Measurements from ENCODE around the gene MAFG. TPM values are rescaled to one million over a fixed set of nuclear protein-coding genes. Genes with fewer than 3 reads are reported as not detected.

MAFG gene
- total and polyA plus RNA-seq, 2 of the 13 experiments (the other 11 are each of a cell fraction or from before 2014, with no cell fraction given) = 14.5 to 20.0 TPM

DNA sequence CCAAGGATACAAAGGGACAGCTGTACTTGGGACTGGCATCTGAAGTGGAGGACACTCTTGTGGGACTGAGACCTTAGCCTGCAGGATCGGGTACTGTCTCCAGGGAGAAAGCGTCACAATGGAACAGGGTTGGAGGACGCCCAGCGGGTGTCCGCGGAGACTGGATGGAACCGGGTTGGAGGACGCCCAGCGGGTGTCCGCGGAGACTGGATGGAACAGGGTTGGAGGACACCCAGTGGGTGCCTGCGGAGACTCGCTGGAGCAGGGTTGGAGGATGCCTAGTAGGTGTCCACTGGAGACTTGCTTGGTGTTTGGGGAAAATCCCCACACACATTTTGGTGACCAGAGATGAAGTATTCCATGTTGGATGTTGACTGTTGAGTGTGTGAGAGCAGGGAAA lies 19.7 kb upstream of the MAFG start, which contains the start of gene MYADML2:
Gene MYADML2 (minus strand): TSS at position 45 of the 400 bp plus-strand sequence. CDS start 5,492 bp downstream, outside the sequence.
- H3K9ac ChIP-seq (ENCODE audit: insufficient read depth, low read depth, low read length) = no peak within 1 kb of the TSS
- no peaks in the 10 kb centered on the region for H4K20me1 ChIP-seq (ENCODE audit: insufficient read depth, low read length)
- peaks cover 41% of the 10 kb centered on the region for H3K4me1 ChIP-seq (ENCODE audit: insufficient read depth, low read length)
- in situ Hi-C loops (cut with HindIII; ENCODE audit: extremely low pct_ligation_motif_present, low pct_unique_long_range_greater_than_20kb) (no loop called here), intact Hi-C loops (cut with micrococcal nuclease; ENCODE audit: unreplicated experiment) (no loop called here)
- 71% methylated on average over 12 of the region's 13 CpGs for WGBS (ENCODE audit: low lambda C conversion rate)
- no peaks in the 10 kb centered on the region for H3K36me3 ChIP-seq (replicated peaks in 1 of 2; ENCODE audit: control insufficient read depth in 1 of 2, insufficient read depth in 2 of 2, low read length in 2 of 2)
- FAIRE-seq (no peak), ATAC-seq (no peak), DNase-seq (ENCODE audit: low spot score) (no peak)
- CTCF ChIA-PET (ENCODE audit: low intra/inter-chr PET ratio, low total read pairs) = no interaction called here
- BruUV-seq (replicated peaks) = no TSS peak
- POLR2A ChIA-PET = interaction anchor here (1.1 to 1.4 kb wide), 3 partner anchors 9 to 75 kb away, joined by 3 to 4 read pairs (median 4); partner anchors contain the start of gene CENPX
- H3K4me2 ChIP-seq (ENCODE audit: low read depth, low read length) = no peak within 1 kb of the TSS
- no peak within 1 kb of the TSS for H3K4me3 ChIP-seq (replicated peaks in 1 of 3; ENCODE audit: insufficient read depth in 1 of 3, low read depth in 2 of 3, low read length in 3 of 3)
- no peak within 1 kb of the TSS for H3K27ac ChIP-seq (ENCODE audit: extremely low read length, insufficient read depth, low read length)
- H2AFZ ChIP-seq (ENCODE audit: low read length) = no peak within 1 kb of the TSS
- H3K27me3 ChIP-seq (ENCODE audit: control insufficient read depth in 1 of 2, insufficient read depth in 2 of 2, low read length in 2 of 2) = 0 out of 5 replicates have a peak, but pooled peaks cover 0 to 3% of the 10 kb centered on the region in 2 experiments
- H3K79me2 ChIP-seq (ENCODE audit: insufficient read depth, low read length) = no peaks in the 10 kb centered on the region
- H3K9me3 ChIP-seq (ENCODE audit: low read length) = no peaks in the 10 kb centered on the region
- TF ChIP-seq REL (CRISPR knock-in tag; conservative IDR thresholded peaks at IDR 0.05) (no peak), SSRP1 (CRISPR knock-in tag; IDR thresholded peaks at IDR 0.05) (0 out of 2 replicates have a peak, but pooled peaks have one; percentile 60), ZNF30 (CRISPR knock-in tag; IDR thresholded peaks at IDR 0.05) (no peak), HNRNPH1 (optimal IDR thresholded peaks at IDR 0.05; ENCODE audit: low read depth, low read length) (no peak), MTF1 (CRISPR knock-in tag; IDR thresholded peaks at IDR 0.05) (no peak), EEA1 (CRISPR knock-in tag; IDR thresholded peaks at IDR 0.05; ENCODE audit: borderline replicate concordance) (no peak), ZIK1 (CRISPR knock-in tag; IDR thresholded peaks at IDR 0.05; ENCODE audit: borderline replicate concordance, low read depth) (no peak), PHF5A (CRISPR knock-in tag; IDR thresholded peaks at IDR 0.05; ENCODE audit: low read depth, unreplicated experiment) (no peak), ZNF790 (CRISPR knock-in tag; IDR thresholded peaks at IDR 0.05; ENCODE audit: borderline replicate concordance) (no peak), NR3C1 (CRISPR knock-in tag; IDR thresholded peaks at IDR 0.05) (no peak), IRF2 (CRISPR knock-in tag; IDR thresholded peaks at IDR 0.05) (no peak), ZNF841 (CRISPR knock-in tag; IDR thresholded peaks at IDR 0.05; ENCODE audit: borderline replicate concordance) (no peak), MAF1 (CRISPR knock-in tag; IDR thresholded peaks at IDR 0.05; ENCODE audit: borderline replicate concordance) (no peak), ZNF432 (CRISPR knock-in tag; IDR thresholded peaks at IDR 0.05; ENCODE audit: borderline replicate concordance) (no peak)
- TF ChIP-seq, protein P1, sequence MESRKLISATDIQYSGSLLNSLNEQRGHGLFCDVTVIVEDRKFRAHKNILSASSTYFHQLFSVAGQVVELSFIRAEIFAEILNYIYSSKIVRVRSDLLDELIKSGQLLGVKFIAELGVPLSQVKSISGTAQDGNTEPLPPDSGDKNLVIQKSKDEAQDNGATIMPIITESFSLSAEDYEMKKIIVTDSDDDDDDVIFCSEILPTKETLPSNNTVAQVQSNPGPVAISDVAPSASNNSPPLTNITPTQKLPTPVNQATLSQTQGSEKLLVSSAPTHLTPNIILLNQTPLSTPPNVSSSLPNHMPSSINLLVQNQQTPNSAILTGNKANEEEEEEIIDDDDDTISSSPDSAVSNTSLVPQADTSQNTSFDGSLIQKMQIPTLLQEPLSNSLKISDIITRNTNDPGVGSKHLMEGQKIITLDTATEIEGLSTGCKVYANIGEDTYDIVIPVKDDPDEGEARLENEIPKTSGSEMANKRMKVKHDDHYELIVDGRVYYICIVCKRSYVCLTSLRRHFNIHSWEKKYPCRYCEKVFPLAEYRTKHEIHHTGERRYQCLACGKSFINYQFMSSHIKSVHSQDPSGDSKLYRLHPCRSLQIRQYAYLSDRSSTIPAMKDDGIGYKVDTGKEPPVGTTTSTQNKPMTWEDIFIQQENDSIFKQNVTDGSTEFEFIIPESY (CRISPR knock-in tag; IDR thresholded peaks at IDR 0.05) = peak; percentile 53; the same call in 1 of the 2 replicates
- TF ChIP-seq, protein P2, sequence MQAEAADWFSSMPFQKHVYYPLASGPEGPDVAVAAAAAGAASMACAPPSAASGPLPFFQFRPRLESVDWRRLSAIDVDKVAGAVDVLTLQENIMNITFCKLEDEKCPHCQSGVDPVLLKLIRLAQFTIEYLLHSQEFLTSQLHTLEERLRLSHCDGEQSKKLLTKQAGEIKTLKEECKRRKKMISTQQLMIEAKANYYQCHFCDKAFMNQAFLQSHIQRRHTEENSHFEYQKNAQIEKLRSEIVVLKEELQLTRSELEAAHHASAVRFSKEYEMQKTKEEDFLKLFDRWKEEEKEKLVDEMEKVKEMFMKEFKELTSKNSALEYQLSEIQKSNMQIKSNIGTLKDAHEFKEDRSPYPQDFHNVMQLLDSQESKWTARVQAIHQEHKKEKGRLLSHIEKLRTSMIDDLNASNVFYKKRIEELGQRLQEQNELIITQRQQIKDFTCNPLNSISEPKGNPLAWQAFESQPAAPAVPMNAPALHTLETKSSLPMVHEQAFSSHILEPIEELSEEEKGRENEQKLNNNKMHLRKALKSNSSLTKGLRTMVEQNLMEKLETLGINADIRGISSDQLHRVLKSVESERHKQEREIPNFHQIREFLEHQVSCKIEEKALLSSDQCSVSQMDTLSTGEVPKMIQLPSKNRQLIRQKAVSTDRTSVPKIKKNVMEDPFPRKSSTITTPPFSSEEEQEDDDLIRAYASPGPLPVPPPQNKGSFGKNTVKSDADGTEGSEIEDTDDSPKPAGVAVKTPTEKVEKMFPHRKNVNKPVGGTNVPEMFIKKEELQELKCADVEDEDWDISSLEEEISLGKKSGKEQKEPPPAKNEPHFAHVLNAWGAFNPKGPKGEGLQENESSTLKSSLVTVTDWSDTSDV (CRISPR knock-in tag; IDR thresholded peaks at IDR 0.05) = 0 out of 2 replicates have a peak, but pooled peaks have one; percentile 31
- TF ChIP-seq, protein P3, sequence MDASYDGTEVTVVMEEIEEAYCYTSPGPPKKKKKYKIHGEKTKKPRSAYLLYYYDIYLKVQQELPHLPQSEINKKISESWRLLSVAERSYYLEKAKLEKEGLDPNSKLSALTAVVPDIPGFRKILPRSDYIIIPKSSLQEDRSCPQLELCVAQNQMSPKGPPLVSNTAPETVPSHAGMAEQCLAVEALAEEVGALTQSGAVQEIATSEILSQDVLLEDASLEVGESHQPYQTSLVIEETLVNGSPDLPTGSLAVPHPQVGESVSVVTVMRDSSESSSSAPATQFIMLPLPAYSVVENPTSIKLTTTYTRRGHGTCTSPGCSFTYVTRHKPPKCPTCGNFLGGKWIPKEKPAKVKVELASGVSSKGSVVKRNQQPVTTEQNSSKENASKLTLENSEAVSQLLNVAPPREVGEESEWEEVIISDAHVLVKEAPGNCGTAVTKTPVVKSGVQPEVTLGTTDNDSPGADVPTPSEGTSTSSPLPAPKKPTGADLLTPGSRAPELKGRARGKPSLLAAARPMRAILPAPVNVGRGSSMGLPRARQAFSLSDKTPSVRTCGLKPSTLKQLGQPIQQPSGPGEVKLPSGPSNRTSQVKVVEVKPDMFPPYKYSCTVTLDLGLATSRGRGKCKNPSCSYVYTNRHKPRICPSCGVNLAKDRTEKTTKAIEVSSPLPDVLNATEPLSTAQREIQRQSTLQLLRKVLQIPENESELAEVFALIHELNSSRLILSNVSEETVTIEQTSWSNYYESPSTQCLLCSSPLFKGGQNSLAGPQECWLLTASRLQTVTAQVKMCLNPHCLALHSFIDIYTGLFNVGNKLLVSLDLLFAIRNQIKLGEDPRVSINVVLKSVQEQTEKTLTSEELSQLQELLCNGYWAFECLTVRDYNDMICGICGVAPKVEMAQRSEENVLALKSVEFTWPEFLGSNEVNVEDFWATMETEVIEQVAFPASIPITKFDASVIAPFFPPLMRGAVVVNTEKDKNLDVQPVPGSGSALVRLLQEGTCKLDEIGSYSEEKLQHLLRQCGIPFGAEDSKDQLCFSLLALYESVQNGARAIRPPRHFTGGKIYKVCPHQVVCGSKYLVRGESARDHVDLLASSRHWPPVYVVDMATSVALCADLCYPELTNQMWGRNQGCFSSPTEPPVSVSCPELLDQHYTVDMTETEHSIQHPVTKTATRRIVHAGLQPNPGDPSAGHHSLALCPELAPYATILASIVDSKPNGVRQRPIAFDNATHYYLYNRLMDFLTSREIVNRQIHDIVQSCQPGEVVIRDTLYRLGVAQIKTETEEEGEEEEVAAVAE (CRISPR knock-in tag; IDR thresholded peaks at IDR 0.05; ENCODE audit: borderline replicate concordance) = no peak

Measured in HepG2 (cell line).